HCT116 (cell line): ENCODE results near the gene GTF2H3. TPM values are rescaled to one million over a fixed set of nuclear protein-coding genes. Genes with fewer than 3 reads are reported as not detected.

Experiments used
- ATAC-seq: fragments of 200-7000 bp; cut with Tn5 transposase; 2 replicates; pipeline ENCODE4 v1.9.1; 2020; ENCODE audit warnings: mild to moderate bottlenecking, moderate library complexity
- BruUV-seq: library from RNA; stranded (reverse); fragments of 400-500 nt; replicated peaks from 2 replicates; lab custom pipeline; 2021; lab: Mats Ljungman, UMichigan
- CTCF ChIA-PET: fragments of 300-600 bp; sonication (Branson Sonifier 250); formaldehyde crosslinking; loops from one replicate; lab custom pipeline; 2021; ENCODE audit warnings: antibody characterized with exemption; lab: Charles Lee
- POLR2A ChIA-PET: fragments of 300-600, 350-600 bp; sonication (Branson Sonifier 250); formaldehyde crosslinking; loops from one replicate; lab custom pipeline; 2021; ENCODE audit warnings: antibody characterized with exemption; lab: Charles Lee
- RAD21 ChIA-PET, 2 experiments: fragments of 300-600 bp; sonication (Branson Sonifier 250); formaldehyde crosslinking; loops; one replicate each; lab custom pipeline; 2023; ENCODE audit warnings: low total read pairs in 2 of 2; ENCODE audit not compliant: uncharacterized antibody in 2 of 2, unreplicated experiment in 2 of 2, low non-redundant PET in 1 of 2; lab: Charles Lee
- DNase-seq: peaks from one replicate; pipeline ENCODE4 v3.0.0-alpha.2; 2010; ENCODE audit warnings: low read depth, low spot score
- H2AFZ ChIP-seq: fragments of 200-600 bp; shearing (Covaris generic), sonication (generic); 2 replicates; pipeline ENCODE4 v1.6.1; 2017; ENCODE audit warnings: low read depth, mixed run types, mixed read lengths, antibody characterized with exemption, low read length; ENCODE audit not compliant: poor library complexity, severe bottlenecking
- H3K27ac ChIP-seq: 2 replicates; pipeline ENCODE4 v1.5.1; 2012; ENCODE audit warnings: low read depth, low read length
- H3K27me3 ChIP-seq: fragments of 200-600 bp; sonication (generic); 2 replicates; pipeline ENCODE4 v1.6.1; 2016; ENCODE audit warnings: mixed run types, low read length, mixed read lengths; ENCODE audit not compliant: insufficient read depth
- H3K36me3 ChIP-seq, 2 experiments: fragments of 200-500 bp in 1 of 2; fragments of 200-600 bp in 1 of 2; sonication (Bioruptor generic) in 1 of 2; sonication (generic) in 1 of 2; 2 replicates each; pipeline versions ENCODE4 v1.5.1 to v1.6.1; 2014 to 2016; ENCODE audit warnings: low read length in 2 of 2, inconsistent platforms in 1 of 2, mixed read lengths in 1 of 2, mixed run types in 1 of 2; ENCODE audit not compliant: insufficient read depth in 2 of 2, control insufficient read depth in 1 of 2
- H3K4me1 ChIP-seq, 2 experiments: fragments of 200-600 bp in 1 of 2; sonication (generic) in 1 of 2; 2 replicates each; pipeline versions ENCODE4 v1.5.1 to v1.6.1; 2012 to 2017; ENCODE audit warnings: low read length in 2 of 2, inconsistent platforms in 1 of 2, mild to moderate bottlenecking in 1 of 2, mixed read lengths in 1 of 2, mixed run types in 1 of 2, moderate library complexity in 1 of 2; ENCODE audit not compliant: insufficient read depth in 2 of 2, control insufficient read depth in 1 of 2
- H3K4me2 ChIP-seq: fragments of 200-600 bp; sonication (generic); 2 replicates; pipeline ENCODE4 v1.6.1; 2017; ENCODE audit warnings: mixed run types, low read length, mixed read lengths
- H3K4me3 ChIP-seq, 2 experiments: fragments of 200-600 bp in 1 of 2; sonication (generic) in 1 of 2; replicated peaks in 1 of 2; 2 replicates each; pipeline ENCODE4 v1.5.1; 2011 to 2016; ENCODE audit warnings: low read length in 2 of 2, control low read depth in 1 of 2, low read depth in 1 of 2, mild to moderate bottlenecking in 1 of 2, mixed read lengths in 1 of 2, mixed run types in 1 of 2
- H3K79me2 ChIP-seq: fragments of 200-600 bp; sonication (generic); 2 replicates; pipeline ENCODE4 v1.6.1; 2017; ENCODE audit warnings: mild to moderate bottlenecking, mixed run types, low read length, moderate library complexity, mixed read lengths; ENCODE audit not compliant: insufficient read depth
- H3K9ac ChIP-seq: fragments of 200-600 bp; sonication (generic); 2 replicates; pipeline ENCODE4 v1.6.1; 2016; ENCODE audit warnings: low read length, mixed read lengths
- H3K9me2 ChIP-seq: fragments of 200-600 bp; sonication (generic), shearing (Covaris generic); 2 replicates; pipeline ENCODE4 v1.6.1; 2017; ENCODE audit warnings: mixed run types, mild to moderate bottlenecking, moderate library complexity; ENCODE audit not compliant: insufficient read depth
- H3K9me3 ChIP-seq, 2 experiments: fragments of 200-500 bp in 1 of 2; fragments of 200-600 bp in 1 of 2; sonication (Bioruptor generic) in 1 of 2; sonication (generic) in 1 of 2; 2 replicates each; pipeline ENCODE4 v1.6.1; 2014 to 2017; ENCODE audit warnings: low read length in 2 of 2, mixed read lengths in 2 of 2, inconsistent platforms in 1 of 2, low read depth in 1 of 2, mild to moderate bottlenecking in 1 of 2, mixed run types in 1 of 2, moderate library complexity in 1 of 2; ENCODE audit not compliant: control insufficient read depth in 1 of 2, insufficient read depth in 1 of 2
- H4K20me1 ChIP-seq: fragments of 200-600 bp; sonication (generic), shearing (Covaris generic); 2 replicates; pipeline ENCODE4 v1.6.1; 2017; ENCODE audit warnings: mixed run types, mild to moderate bottlenecking, moderate library complexity; ENCODE audit not compliant: insufficient read depth
- ATF3 ChIP-seq: IDR thresholded peaks from 2 replicates; pipeline ENCODE4 v1.6.1; 2012
- CBX3 ChIP-seq: IDR thresholded peaks from 2 replicates; pipeline ENCODE4 v1.6.1; 2012; ENCODE audit warnings: low read depth
- CEBPB ChIP-seq: IDR thresholded peaks from 2 replicates; pipeline ENCODE4 v1.6.1; 2012; ENCODE audit warnings: low read depth
- EGR1 ChIP-seq: IDR thresholded peaks from 2 replicates; pipeline ENCODE4 v1.6.1; 2012; ENCODE audit warnings: low read depth
- ELF1 ChIP-seq: IDR thresholded peaks from 2 replicates; pipeline ENCODE4 v1.6.1; 2012; ENCODE audit warnings: low read depth, borderline replicate concordance
- EZH2 ChIP-seq: fragments of 200-600 bp; sonication (generic); IDR thresholded peaks from 2 replicates; pipeline ENCODE4 v1.6.1; 2017; ENCODE audit warnings: antibody characterized with exemption, mixed run types
- EZH2phosphoT487 ChIP-seq: fragments of 200-600 bp; IDR thresholded peaks from 2 replicates; pipeline ENCODE4 v1.6.1; 2018; ENCODE audit warnings: antibody characterized with exemption, borderline replicate concordance
- JUND ChIP-seq: IDR thresholded peaks from 2 replicates; pipeline ENCODE4 v1.6.1; 2012
- POLR2A ChIP-seq: IDR thresholded peaks from 2 replicates; pipeline ENCODE4 v1.7.0; 2011; ENCODE audit warnings: borderline replicate concordance; ENCODE audit not compliant: insufficient read depth, insufficient read length; ENCODE audit errors: extremely low read depth
- POLR2AphosphoS5 ChIP-seq: IDR thresholded peaks from 2 replicates; pipeline ENCODE4 v1.6.1; 2011; ENCODE audit warnings: mild to moderate bottlenecking, low read depth, low read length, moderate library complexity
- RAD21 ChIP-seq: IDR thresholded peaks from 2 replicates; pipeline ENCODE4 v1.6.1; 2012; ENCODE audit warnings: low read depth, mild to moderate bottlenecking
- SIN3A ChIP-seq: IDR thresholded peaks from 2 replicates; pipeline ENCODE4 v1.6.1; 2012; ENCODE audit warnings: low read depth
- SP1 ChIP-seq: IDR thresholded peaks from 2 replicates; pipeline ENCODE4 v1.6.1; 2012; ENCODE audit warnings: low read depth
- SRF ChIP-seq: IDR thresholded peaks from 2 replicates; pipeline ENCODE4 v1.6.1; 2012; ENCODE audit warnings: low read depth
- TCF7L2 ChIP-seq: IDR thresholded peaks from 2 replicates; pipeline ENCODE4 v1.7.0; 2011; ENCODE audit warnings: borderline replicate concordance, inconsistent platforms; ENCODE audit not compliant: insufficient read depth, insufficient read length; ENCODE audit errors: extremely low read depth
- ZBTB33 ChIP-seq: IDR thresholded peaks from 2 replicates; pipeline ENCODE4 v1.6.1; 2011; ENCODE audit warnings: mild to moderate bottlenecking, low read length, moderate library complexity; ENCODE audit not compliant: insufficient replicate concordance; ENCODE audit errors: extremely low read depth
- ZFX ChIP-seq: fragments of 450-650 bp; IDR thresholded peaks from 2 replicates; pipeline ENCODE4 v1.6.1; 2017
- ZNF274 ChIP-seq: fragments of 200-500 bp; sonication (Bioruptor generic); IDR thresholded peaks from 2 replicates; pipeline ENCODE4 v1.6.1; 2014; ENCODE audit warnings: mild to moderate bottlenecking, low read depth, low read length, inconsistent platforms
- intact Hi-C: fragments of 100-400 bp; cut with micrococcal nuclease; formaldehyde crosslinking; loops from 2 replicates; pipeline ENCODE4 v1.10.0; 2022
- total RNA-seq: library from RNA; stranded (reverse); gene quantifications from one replicate; pipeline ENCODE4 v1.2.1, GENCODE V29; 2021; ENCODE audit not compliant: unreplicated experiment
- TF ChIP-seq, protein P1 (sequence below): IDR thresholded peaks from 2 replicates; pipeline ENCODE4 v1.6.1; 2012
- TF ChIP-seq, protein P2 (sequence below), 3 experiments: fragments of 200-600 bp in 1 of 3; sonication (generic) in 1 of 3; IDR thresholded peaks in 2 of 3; conservative IDR thresholded peaks in 1 of 3; 2 replicates each; pipeline ENCODE4 v1.5.1; 2012 to 2017; ENCODE audit warnings: low read depth in 2 of 3, low read length in 2 of 3, antibody characterized with exemption in 1 of 3, borderline replicate concordance in 1 of 3, control low read depth in 1 of 3, mild to moderate bottlenecking in 1 of 3, mixed read lengths in 1 of 3, mixed run types in 1 of 3, moderate library complexity in 1 of 3; ENCODE audit not compliant: insufficient read depth in 1 of 3

GTF2H3 gene
- total RNA-seq, 1 experiment from 2014 or later, result 94.0 TPM

GRCh38 chr12:123667771-123668170 lies 34.1 kb downstream of the GTF2H3 start:
- Histone ChIP-seq H3K9me2 (no peaks in the 10 kb centered on the region), H3K27ac (no peak overlapping the region), H3K27me3 (no peaks in the 10 kb centered on the region), H3K4me1 (peaks cover 9 to 10% of the 10 kb centered on the region in 2 experiments), H3K4me3 (no peak overlapping the region), H3K79me2 (no peaks in the 10 kb centered on the region), H4K20me1 (no peaks in the 10 kb centered on the region), H3K9ac (no peak overlapping the region), H3K9me3 (no peaks in the 10 kb centered on the region), H3K4me2 (no peak overlapping the region), H3K36me3 (peaks cover 0 to 3% of the 10 kb centered on the region in 2 experiments; a peak in 2 of 4 replicates), H2AFZ (no peak overlapping the region)
- BruUV-seq, result no TSS peak
- ATAC-seq (no peak), DNase-seq (no peak)
- intact Hi-C loops, result no loop called here
- POLR2A ChIA-PET, result no interaction called here
- CTCF ChIA-PET, result no interaction called here
- TF ChIP-seq CEBPB (no peak), ZNF274 (no peak), RAD21 (no peak), ZBTB33 (no peak), EZH2phosphoT487 (no peak), CBX3 (no peak), SP1 (no peak), POLR2A (no peak), ATF3 (no peak), TCF7L2 (no peak), SRF (no peak), ZFX (no peak), EZH2 (no peak), ELF1 (no peak), SIN3A (no peak), JUND (no peak), EGR1 (no peak), POLR2AphosphoS5 (no peak)
- TF ChIP-seq, protein P1, sequence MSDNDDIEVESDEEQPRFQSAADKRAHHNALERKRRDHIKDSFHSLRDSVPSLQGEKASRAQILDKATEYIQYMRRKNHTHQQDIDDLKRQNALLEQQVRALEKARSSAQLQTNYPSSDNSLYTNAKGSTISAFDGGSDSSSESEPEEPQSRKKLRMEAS, result no peak
- TF ChIP-seq, protein P2, sequence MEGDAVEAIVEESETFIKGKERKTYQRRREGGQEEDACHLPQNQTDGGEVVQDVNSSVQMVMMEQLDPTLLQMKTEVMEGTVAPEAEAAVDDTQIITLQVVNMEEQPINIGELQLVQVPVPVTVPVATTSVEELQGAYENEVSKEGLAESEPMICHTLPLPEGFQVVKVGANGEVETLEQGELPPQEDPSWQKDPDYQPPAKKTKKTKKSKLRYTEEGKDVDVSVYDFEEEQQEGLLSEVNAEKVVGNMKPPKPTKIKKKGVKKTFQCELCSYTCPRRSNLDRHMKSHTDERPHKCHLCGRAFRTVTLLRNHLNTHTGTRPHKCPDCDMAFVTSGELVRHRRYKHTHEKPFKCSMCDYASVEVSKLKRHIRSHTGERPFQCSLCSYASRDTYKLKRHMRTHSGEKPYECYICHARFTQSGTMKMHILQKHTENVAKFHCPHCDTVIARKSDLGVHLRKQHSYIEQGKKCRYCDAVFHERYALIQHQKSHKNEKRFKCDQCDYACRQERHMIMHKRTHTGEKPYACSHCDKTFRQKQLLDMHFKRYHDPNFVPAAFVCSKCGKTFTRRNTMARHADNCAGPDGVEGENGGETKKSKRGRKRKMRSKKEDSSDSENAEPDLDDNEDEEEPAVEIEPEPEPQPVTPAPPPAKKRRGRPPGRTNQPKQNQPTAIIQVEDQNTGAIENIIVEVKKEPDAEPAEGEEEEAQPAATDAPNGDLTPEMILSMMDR (IDR thresholded peaks at IDR 0.05 in 2 of 3, conservative IDR thresholded peaks at IDR 0.05 in 1 of 3; ENCODE audit: borderline replicate concordance in 1 of 3, insufficient read depth in 1 of 3, low read depth in 2 of 3, low read length in 2 of 3), result no peak
- RAD21 ChIA-PET, result no interaction called here
